HG03045 (cell line): ENCODE results near the gene SPPL2B.
"Not testable (repeated sequence)": the region's sequence is repeated elsewhere in the genome, so short reads cannot be mapped to it uniquely, and the experiment has no call there.

ENCODE experiments used
- ATAC-seq: cut with Tn5 transposase; IDR thresholded peaks from one replicate; pipeline ENCODE4 v1.9.1; 2021; ENCODE audit warnings: mild to moderate bottlenecking, moderate library complexity; ENCODE audit not compliant: unreplicated experiment

The SPPL2B gene

GRCh38 chr19:2336528-2337328 is 8.2 kb downstream of the SPPL2B start:
- ATAC-seq = no peak

GRCh38 chr19:2337329-2337707 is 8.8 kb downstream of the SPPL2B start:
- ATAC-seq = no peak

- no peak for ATAC-seq
These were observed 9.7 kb downstream of the SPPL2B start for GRCh38 chr19:2338055-2338615.

- ATAC-seq = no peak
These were observed 10.5 kb downstream of the SPPL2B start for GRCh38 chr19:2338751-2339643.

DNA sequence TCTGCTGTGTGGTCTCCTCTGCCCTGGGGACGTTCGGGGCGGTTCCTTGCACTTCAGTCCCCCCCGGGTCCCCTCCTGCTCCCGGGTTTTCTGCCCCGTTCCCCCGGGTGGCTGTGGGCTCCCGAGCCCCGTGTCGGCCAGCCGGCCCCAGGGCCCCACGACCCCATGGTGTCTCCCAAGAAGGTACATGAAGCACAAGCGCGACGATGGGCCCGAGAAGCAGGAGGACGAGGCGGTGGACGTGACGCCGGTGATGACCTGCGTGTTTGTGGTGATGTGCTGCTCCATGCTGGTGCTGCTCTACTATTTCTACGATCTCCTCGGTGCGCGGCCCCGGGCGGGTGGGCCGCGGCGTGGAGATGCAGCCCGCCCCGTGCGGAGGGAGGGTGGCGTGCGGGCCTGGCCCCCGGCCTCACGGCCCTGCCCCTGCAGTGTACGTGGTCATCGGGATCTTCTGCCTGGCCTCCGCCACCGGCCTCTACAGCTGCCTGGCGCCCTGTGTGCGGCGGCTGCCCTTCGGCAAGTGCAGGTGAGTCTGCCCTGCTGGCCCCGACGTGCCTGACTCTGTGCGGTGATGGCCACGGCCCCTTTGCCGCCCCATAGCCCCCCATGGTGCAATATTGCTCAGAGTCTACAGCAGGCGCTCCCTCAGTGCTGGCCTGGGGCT is 11.3 kb downstream of the SPPL2B start:
- no peak for ATAC-seq

DNA sequence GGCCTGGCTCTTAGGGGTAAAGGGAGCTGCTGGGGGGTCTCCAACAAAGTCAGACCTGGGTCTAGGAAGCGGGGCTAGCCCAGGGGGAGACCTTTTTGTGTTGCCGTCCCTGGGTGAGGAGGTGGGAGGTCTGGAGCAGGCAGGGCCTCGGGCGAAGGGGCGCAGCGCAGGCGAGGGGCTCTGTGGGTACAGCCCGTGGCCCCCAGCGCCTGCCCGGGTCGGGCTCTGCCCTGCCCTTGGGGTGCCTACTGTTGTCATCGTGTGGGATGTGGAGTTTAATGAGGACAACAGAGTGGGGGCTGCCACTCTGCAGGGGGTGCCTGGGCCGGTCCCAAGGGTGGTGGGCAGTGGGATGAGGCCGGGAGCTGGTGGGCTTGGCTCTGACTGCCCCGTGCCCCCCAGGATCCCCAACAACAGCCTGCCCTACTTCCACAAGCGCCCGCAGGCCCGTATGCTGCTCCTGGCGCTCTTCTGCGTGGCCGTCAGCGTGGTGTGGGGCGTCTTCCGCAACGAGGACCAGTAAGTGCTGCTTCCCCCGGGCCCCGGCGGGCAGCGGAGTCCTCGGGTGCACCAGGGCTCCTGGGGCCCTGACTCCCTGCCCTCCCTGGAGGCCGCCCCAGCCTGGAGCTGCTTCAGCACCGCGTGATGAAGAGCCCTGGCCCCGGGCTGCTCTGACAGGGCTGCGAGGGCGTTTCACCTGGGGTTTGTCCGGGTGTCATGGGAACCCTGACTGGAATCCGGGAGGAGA is 12.2 kb downstream of the SPPL2B start:
- no peak for ATAC-seq

- no peak for ATAC-seq
These were observed 12.8 kb downstream of the SPPL2B start for GRCh38 chr19:2341244-2341751.

GRCh38 chr19:2341982-2342381 is 13.5 kb downstream of the SPPL2B start:
- ATAC-seq = no peak

DNA sequence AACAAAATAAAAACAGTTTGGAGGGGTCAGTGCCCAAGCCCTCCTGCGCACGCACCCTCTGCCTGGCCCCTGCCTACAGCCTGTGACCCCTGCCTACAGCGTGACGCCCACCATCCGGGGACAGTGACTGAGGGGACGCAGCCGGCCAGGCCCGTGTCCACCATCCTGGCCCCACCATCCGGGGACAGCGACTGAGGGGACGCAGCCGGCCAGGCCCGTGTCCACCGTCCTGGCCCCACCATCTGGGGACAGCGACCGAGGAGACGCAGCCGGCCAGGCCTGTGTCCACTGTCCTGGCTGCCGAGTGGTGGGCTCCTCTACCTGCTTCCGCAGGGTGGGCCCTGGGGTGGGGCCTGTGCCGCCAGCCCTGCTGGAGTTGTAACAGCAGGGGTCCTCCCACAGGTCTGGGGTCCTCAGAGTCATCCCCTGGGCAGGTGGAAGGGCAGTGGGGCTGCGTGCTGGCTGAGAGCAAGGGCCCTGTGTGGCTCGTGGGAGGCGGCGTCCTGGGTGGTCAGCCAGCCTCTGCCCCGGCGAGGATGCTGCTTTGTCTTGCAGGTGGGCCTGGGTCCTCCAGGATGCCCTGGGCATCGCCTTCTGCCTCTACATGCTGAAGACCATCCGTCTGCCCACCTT is 14.3 kb downstream of the SPPL2B start:
- no peak for ATAC-seq

GRCh38 chr19:2343289-2343982 is 15.0 kb downstream of the SPPL2B start:
- ATAC-seq = no peak

DNA sequence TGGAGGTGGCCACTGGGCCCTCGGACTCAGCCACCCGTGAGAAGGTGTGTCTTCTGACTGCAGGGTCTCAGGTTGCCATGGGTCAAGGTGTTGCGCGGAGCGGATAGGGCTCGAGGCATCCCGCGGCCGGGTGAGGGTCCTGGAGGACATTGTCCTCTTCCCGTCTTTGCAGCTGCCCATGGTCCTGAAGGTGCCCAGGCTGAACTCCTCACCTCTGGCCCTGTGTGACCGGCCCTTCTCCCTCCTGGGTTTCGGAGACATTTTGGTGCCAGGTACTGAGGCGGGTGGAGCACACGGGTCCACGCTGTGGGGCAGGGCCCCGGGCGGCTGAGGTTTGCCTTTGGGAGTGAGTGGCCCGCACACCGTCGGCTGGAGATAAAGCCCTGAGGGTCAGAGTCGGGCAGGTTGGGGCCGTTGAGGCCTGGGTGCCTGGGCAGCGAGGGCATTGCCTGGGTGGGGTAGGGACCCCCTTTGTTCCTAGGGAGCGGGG is 15.9 kb downstream of the SPPL2B start:
- ATAC-seq = no peak

DNA sequence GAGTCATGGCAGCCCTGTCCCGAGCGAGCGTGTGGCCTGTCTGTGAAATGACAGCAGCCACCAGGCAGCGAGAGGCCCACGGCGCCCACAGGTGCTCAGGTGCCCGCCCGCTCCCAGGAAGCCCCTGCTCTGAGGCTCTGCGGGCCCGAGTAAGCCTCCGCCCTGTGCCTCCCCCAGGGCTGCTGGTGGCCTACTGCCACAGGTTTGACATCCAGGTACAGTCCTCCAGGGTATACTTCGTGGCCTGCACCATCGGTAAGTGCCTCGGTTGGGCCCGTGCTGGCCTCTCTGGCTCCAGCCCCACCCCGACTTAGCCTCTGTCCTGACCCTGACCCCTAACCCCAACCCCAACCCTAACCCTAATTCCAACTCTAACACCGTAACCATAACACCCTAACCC is 16.6 kb downstream of the SPPL2B start:
- no peak for ATAC-seq

DNA sequence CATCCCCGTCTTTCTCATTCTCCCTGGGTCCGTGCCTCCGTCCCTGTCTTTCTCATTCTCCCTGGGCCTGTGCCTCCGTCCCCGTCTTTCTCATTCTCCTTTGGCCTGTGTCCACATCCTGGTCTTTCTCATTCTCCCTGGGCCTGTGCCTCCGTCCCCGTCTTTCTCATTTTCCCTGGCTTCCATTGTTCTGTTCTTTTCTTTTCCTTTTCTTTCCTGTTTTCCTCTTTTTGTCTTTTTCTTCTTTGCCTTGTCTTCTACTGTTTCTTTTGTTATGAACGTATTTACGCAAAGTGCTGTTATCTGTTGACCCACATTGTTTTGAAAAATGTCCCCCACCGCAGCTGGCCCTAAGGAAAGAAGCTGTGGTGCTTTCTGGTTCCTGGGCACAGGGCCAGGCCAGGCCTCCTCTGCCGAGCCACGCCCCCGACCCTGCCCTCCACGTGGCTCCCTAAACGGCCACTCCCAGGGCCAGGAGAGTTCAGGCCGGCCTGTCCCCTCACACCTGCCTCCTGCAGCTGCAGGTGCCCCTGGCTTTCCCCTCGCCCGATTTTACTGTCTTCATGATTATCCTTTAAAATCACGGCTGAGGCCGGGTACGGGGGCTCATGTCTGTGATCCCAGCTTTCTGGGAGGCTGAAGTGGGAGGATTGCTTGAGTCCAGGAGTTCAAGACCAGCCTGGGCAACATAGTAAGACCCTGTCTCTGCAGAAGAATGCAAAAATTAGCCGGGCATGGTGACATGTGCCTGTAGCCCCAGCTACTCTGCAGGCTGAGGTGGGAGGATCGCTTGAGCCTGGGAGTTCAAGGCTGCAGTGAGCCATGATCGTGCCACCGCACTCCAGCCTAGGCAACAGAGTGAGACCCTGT is 17.5 kb downstream of the SPPL2B start:
- ATAC-seq = no peak

- not testable (repeated sequence) for ATAC-seq
These were observed 21.3 kb downstream of the SPPL2B start for GRCh38 chr19:2349818-2350217.

DNA sequence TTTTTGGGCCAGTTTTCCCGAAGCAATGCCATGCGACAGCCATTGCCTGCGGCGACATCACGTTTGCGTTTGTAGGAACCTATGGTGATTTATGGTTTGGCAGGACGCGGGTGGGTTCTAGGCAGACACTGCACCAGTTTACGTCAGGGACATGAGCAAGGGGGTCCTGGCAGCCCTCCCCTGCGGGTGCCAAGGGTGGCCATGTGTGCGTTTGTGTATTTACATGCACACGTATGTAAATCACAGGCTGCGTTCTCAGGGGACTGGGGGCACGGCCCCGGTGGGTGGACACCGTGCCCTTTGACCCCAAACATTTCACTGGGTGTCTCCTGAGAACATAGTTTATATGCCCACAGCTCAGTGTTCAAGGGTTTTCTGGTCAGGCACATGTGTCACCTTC is 22.2 kb downstream of the SPPL2B start:
- ATAC-seq = no peak

GRCh38 chr19:2351591-2351990 is 23.1 kb downstream of the SPPL2B start:
- no peak for ATAC-seq

DNA sequence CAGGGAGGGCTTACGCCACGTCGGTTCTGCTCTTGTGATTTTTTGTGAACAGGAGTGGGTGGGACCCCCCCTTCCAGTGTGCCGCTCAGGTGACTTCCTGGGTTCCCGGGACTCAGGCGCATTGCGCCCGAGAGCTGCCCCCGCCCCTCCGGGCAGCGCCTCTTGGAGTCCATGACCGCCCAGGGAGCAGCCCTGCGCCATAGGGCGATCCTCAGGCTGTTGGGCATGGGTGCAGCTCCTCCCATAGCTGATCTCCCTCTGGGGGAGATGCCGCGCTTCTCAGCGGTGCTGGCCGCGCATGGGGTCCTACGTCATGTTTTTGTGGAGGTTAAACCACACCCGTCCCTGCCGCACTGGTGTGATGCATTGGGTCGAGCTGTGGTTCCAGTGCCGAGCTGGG is 23.6 kb downstream of the SPPL2B start:
- no peak for ATAC-seq
